Measurements from ENCODE around the gene DAP. TPM values are rescaled to one million over a fixed set of nuclear protein-coding genes. Genes with fewer than 3 reads are reported as not detected.

Gene DAP
- total and polyA plus RNA-seq, 2 experiments from 2014 or later = 35.7 to 37.6 TPM

DNA sequence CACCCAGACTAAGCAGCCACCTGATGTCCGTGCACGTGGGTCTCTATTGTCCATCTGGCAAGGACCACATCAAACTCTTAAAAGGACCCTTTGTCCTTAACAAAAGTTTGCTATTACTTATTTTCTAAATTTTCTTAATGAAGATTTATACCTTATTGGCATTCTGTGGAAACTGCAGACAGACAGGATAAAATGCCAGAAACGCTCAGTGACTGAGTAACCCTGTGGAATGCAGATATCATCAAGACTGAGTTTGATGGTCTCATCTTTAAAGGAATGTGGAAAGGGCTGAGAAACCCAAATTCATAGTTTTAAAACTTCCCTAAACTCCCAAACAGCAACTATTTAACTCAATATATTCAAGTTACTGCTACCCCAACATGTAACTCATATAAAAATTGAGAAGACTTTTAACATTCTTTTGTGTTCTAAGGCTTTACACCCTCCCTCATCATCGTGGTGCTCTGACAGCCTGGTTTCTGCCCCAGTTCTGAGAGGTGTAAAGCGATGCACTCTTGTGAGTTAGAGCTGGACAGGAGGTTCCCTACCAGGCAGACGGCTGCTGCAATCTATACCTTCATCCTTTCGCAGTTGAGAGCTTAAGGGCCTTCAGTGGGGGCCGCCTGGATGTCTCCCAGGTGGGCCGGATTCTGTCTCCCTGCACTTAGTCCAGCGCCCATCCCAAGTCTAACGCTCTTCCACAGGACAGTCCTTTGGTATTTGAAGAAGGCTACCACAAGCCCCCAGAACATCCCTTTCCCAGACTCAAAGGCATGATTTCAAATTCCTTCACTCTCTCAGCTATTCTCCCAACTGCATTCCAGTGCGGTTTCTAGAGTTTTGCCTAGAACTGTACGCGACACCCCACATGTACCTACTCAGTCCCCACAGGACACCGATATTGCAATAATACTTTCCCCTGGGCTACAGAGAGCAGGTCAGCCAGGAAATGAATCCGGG lies 68.9 kb downstream of the DAP start (continued):
- TF ChIP-seq, protein P1, sequence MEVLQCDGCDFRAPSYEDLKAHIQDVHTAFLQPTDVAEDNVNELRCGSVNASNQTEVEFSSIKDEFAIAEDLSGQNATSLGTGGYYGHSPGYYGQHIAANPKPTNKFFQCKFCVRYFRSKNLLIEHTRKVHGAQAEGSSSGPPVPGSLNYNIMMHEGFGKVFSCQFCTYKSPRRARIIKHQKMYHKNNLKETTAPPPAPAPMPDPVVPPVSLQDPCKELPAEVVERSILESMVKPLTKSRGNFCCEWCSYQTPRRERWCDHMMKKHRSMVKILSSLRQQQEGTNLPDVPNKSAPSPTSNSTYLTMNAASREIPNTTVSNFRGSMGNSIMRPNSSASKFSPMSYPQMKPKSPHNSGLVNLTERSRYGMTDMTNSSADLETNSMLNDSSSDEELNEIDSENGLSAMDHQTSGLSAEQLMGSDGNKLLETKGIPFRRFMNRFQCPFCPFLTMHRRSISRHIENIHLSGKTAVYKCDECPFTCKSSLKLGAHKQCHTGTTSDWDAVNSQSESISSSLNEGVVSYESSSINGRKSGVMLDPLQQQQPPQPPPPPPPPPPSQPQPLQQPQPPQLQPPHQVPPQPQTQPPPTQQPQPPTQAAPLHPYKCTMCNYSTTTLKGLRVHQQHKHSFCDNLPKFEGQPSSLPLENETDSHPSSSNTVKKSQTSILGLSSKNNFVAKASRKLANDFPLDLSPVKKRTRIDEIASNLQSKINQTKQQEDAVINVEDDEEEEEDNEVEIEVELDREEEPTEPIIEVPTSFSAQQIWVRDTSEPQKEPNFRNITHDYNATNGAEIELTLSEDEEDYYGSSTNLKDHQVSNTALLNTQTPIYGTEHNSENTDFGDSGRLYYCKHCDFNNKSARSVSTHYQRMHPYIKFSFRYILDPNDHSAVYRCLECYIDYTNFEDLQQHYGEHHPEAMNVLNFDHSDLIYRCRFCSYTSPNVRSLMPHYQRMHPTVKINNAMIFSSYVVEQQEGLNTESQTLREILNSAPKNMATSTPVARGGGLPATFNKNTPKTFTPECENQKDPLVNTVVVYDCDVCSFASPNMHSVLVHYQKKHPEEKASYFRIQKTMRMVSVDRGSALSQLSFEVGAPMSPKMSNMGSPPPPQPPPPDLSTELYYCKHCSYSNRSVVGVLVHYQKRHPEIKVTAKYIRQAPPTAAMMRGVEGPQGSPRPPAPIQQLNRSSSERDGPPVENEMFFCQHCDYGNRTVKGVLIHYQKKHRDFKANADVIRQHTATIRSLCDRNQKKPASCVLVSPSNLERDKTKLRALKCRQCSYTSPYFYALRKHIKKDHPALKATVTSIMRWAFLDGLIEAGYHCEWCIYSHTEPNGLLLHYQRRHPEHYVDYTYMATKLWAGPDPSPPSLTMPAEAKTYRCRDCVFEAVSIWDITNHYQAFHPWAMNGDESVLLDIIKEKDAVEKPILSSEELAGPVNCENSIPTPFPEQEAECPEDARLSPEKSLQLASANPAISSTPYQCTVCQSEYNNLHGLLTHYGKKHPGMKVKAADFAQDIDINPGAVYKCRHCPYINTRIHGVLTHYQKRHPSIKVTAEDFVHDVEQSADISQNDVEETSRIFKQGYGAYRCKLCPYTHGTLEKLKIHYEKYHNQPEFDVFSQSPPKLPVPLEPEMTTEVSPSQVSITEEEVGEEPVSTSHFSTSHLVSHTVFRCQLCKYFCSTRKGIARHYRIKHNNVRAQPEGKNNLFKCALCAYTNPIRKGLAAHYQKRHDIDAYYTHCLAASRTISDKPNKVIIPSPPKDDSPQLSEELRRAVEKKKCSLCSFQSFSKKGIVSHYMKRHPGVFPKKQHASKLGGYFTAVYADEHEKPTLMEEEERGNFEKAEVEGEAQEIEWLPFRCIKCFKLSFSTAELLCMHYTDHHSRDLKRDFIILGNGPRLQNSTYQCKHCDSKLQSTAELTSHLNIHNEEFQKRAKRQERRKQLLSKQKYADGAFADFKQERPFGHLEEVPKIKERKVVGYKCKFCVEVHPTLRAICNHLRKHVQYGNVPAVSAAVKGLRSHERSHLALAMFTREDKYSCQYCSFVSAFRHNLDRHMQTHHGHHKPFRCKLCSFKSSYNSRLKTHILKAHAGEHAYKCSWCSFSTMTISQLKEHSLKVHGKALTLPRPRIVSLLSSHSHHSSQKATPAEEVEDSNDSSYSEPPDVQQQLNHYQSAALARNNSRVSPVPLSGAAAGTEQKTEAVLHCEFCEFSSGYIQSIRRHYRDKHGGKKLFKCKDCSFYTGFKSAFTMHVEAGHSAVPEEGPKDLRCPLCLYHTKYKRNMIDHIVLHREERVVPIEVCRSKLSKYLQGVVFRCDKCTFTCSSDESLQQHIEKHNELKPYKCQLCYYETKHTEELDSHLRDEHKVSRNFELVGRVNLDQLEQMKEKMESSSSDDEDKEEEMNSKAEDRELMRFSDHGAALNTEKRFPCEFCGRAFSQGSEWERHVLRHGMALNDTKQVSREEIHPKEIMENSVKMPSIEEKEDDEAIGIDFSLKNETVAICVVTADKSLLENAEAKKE (CRISPR knock-in tag; IDR thresholded peaks at IDR 0.05) = no peak
- TF ChIP-seq NANOG (IDR thresholded peaks at IDR 0.05; ENCODE audit: borderline replicate concordance) = no peak
- TF ChIP-seq, protein P2, sequence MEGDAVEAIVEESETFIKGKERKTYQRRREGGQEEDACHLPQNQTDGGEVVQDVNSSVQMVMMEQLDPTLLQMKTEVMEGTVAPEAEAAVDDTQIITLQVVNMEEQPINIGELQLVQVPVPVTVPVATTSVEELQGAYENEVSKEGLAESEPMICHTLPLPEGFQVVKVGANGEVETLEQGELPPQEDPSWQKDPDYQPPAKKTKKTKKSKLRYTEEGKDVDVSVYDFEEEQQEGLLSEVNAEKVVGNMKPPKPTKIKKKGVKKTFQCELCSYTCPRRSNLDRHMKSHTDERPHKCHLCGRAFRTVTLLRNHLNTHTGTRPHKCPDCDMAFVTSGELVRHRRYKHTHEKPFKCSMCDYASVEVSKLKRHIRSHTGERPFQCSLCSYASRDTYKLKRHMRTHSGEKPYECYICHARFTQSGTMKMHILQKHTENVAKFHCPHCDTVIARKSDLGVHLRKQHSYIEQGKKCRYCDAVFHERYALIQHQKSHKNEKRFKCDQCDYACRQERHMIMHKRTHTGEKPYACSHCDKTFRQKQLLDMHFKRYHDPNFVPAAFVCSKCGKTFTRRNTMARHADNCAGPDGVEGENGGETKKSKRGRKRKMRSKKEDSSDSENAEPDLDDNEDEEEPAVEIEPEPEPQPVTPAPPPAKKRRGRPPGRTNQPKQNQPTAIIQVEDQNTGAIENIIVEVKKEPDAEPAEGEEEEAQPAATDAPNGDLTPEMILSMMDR (conservative IDR thresholded peaks at IDR 0.05; ENCODE audit: low read depth in 2 of 2) = no peak
